ENCODE measurements around the gene BACH2.

The BACH2 gene

DNA sequence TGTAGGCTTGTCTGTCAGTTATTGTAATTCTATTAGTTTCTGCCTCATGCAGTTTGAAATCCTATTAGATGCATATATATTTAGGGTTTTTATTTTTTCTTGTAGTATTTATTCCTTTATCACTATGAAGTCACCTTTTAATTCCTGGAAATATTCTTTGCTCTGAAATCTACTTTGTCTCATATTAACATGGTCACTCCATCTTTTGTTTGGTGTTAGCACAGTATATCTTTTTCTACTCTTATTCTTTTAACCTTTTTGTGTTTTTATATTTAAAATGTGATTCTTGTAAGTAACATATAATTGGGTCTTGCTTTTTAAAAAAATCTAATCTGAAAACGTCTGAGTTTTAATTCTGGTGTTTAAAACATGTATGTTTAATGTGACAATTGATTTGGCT lies 280.8 kb downstream of the BACH2 start:
- TF ChIP-seq CTCF (IDR thresholded peaks at IDR 0.05; ENCODE audit: borderline replicate concordance, insufficient read depth, low read depth, low read length), result no peak
- no peak overlapping the region for H3K4me3 ChIP-seq (ENCODE audit: low read depth, low read length)

- TF ChIP-seq CTCF (IDR thresholded peaks at IDR 0.05; ENCODE audit: borderline replicate concordance, insufficient read depth, low read depth, low read length), result no peak
These were observed 287.6 kb downstream of the BACH2 start for GRCh38 chr6:90008908-90009501.

GRCh38 chr6:90008189-90008907 lies 288.3 kb downstream of the BACH2 start:
- H3K4me3 ChIP-seq (ENCODE audit: low read depth, low read length), result no peak overlapping the region
- no peak for TF ChIP-seq CTCF (IDR thresholded peaks at IDR 0.05; ENCODE audit: borderline replicate concordance, insufficient read depth, low read depth, low read length)

More at GRCh38 chr6:90008908-90009501, 287.6 kb downstream of the BACH2 start:
- H3K4me3 ChIP-seq (ENCODE audit: low read depth, low read length), result no peak overlapping the region

GRCh38 chr6:90005048-90005827 lies 291.4 kb downstream of the BACH2 start:
- TF ChIP-seq CTCF (IDR thresholded peaks at IDR 0.05; ENCODE audit: borderline replicate concordance, insufficient read depth, low read depth, low read length), result no peak
- H3K4me3 ChIP-seq (ENCODE audit: low read depth, low read length), result no peak overlapping the region

DNA sequence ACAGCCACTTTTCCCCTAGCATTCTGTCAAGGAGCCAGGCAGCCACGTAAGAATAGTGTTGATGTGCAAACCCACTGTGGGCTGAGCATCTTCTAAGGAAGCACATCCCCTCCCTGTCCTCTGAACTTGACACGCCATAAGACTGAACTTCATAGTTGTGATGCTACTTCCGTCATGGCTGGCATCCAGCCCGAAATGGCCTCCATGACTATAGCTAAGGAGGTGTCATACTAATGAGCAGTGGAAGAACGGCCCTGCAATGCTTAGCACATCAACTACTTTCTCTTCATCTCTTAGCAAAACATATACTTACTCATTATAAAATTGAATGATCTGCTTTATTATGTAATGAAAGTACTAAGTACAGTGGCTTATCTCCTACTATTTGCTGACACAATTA lies 292.1 kb downstream of the BACH2 start:
- no peak overlapping the region for H3K4me3 ChIP-seq (ENCODE audit: low read depth, low read length)
- no peak for TF ChIP-seq CTCF (IDR thresholded peaks at IDR 0.05; ENCODE audit: borderline replicate concordance, insufficient read depth, low read depth, low read length)

GRCh38 chr6:90003941-90004340 lies 292.7 kb downstream of the BACH2 start:
- H3K4me3 ChIP-seq (ENCODE audit: low read depth, low read length), result no peak overlapping the region

More at GRCh38 chr6:90003941-90004340, 292.7 kb downstream of the BACH2 start:
- no peak for TF ChIP-seq CTCF (IDR thresholded peaks at IDR 0.05; ENCODE audit: borderline replicate concordance, insufficient read depth, low read depth, low read length)

Data from GM12875 (cell line).